IMR-90 (cell line): ENCODE results near the gene EIF2AK2. TPM values are rescaled to one million over a fixed set of nuclear protein-coding genes. Genes with fewer than 3 reads are reported as not detected.
A peak's percentile ranks its signal among the peaks of the same experiment; 100 is the strongest.

Source experiments
- ATAC-seq: fragments of 200-7000 bp; cut with Tn5 transposase; 2 replicates; pipeline ENCODE4 v1.9.1; 2020; ENCODE audit warnings: low read depth, mild to moderate bottlenecking, moderate library complexity
- BruUV-seq: library from RNA; stranded (reverse); fragments of 400-500 nt; replicated peaks from 2 replicates; lab custom pipeline; 2021; lab: Mats Ljungman, UMichigan
- CTCF ChIA-PET: fragments of 300-600 bp; formaldehyde crosslinking; extraction: SDS; loops from one replicate; lab custom pipeline; 2021; ENCODE audit warnings: antibody characterized with exemption; lab: Yijun Ruan, JAX
- POLR2A ChIA-PET: fragments of 300-600 bp; sonication (Branson Sonifier 250); formaldehyde crosslinking; loops from one replicate; lab custom pipeline; 2022; ENCODE audit warnings: antibody characterized with exemption; ENCODE audit not compliant: unreplicated experiment; lab: Charles Lee
- DNase-seq: peaks from one replicate; pipeline ENCODE4 v3.0.0; 2013
- H2AFZ ChIP-seq: replicated peaks from 2 replicates; pipeline ENCODE3; 2013; ENCODE audit warnings: low read length, mild to moderate bottlenecking; ENCODE audit not compliant: poor library complexity
- H2AK5ac ChIP-seq: 2 replicates; pipeline ENCODE4 v1.6.1; 2013; ENCODE audit warnings: low read depth, low read length, inconsistent platforms
- H2AK9ac ChIP-seq: replicated peaks from 2 replicates; pipeline ENCODE3; 2013; ENCODE audit warnings: mild to moderate bottlenecking, low read depth, low read length, moderate library complexity; ENCODE audit not compliant: poor library complexity
- H2BK120ac ChIP-seq: 2 replicates; pipeline ENCODE4 v1.6.1; 2013; ENCODE audit warnings: low read depth, low read length, inconsistent platforms
- H2BK15ac ChIP-seq: 3 replicates; pipeline ENCODE4 v1.6.1; 2013; ENCODE audit warnings: low read depth, low read length, inconsistent platforms
- H2BK20ac ChIP-seq: 2 replicates; pipeline ENCODE4 v1.6.1; 2013; ENCODE audit warnings: low read depth, mild to moderate bottlenecking, inconsistent platforms, low read length, moderate library complexity
- H2BK5ac ChIP-seq: 2 replicates; pipeline ENCODE4 v1.6.1; 2013; ENCODE audit warnings: mild to moderate bottlenecking, low read depth, low read length, inconsistent platforms; ENCODE audit not compliant: poor library complexity, severe bottlenecking
- H3K14ac ChIP-seq: replicated peaks from 2 replicates; pipeline ENCODE4 v1.6.1; 2013; ENCODE audit warnings: low read depth, low read length, inconsistent platforms
- H3K18ac ChIP-seq: 2 replicates; pipeline ENCODE4 v1.6.1; 2013; ENCODE audit warnings: low read depth, low read length, control low read depth
- H3K23ac ChIP-seq: 2 replicates; pipeline ENCODE4 v1.6.1; 2013; ENCODE audit warnings: low read depth, low read length, inconsistent platforms
- H3K27ac ChIP-seq: 2 replicates; pipeline ENCODE4 v1.5.1; 2013; ENCODE audit warnings: mild to moderate bottlenecking, control low read depth, low read length; ENCODE audit not compliant: insufficient read depth
- H3K27me3 ChIP-seq: 2 replicates; pipeline ENCODE4 v1.6.1; 2013; ENCODE audit warnings: low read length; ENCODE audit not compliant: control insufficient read depth, insufficient read depth
- H3K36me3 ChIP-seq: 2 replicates; pipeline ENCODE4 v1.6.1; 2013; ENCODE audit warnings: low read length, mixed read lengths; ENCODE audit not compliant: control insufficient read depth, insufficient read depth
- H3K4ac ChIP-seq: 2 replicates; pipeline ENCODE4 v1.6.1; 2013; ENCODE audit warnings: low read depth, low read length, inconsistent platforms
- H3K4me1 ChIP-seq: 2 replicates; pipeline ENCODE4 v1.6.1; 2013; ENCODE audit warnings: low read length, mixed read lengths; ENCODE audit not compliant: control insufficient read depth, insufficient read depth
- H3K4me2 ChIP-seq: 2 replicates; pipeline ENCODE4 v1.6.1; 2013; ENCODE audit warnings: low read depth, mild to moderate bottlenecking, control low read depth, low read length, moderate library complexity
- H3K4me3 ChIP-seq: 2 replicates; pipeline ENCODE4 v1.5.1; 2013; ENCODE audit warnings: low read depth, mild to moderate bottlenecking, control low read depth, low read length, moderate library complexity; ENCODE audit not compliant: insufficient read depth
- H3K56ac ChIP-seq: 2 replicates; pipeline ENCODE4 v1.6.1; 2013; ENCODE audit warnings: low read length, inconsistent platforms; ENCODE audit not compliant: insufficient read depth; ENCODE audit errors: extremely low read depth
- H3K79me1 ChIP-seq, 2 experiments: 2 replicates each; pipeline ENCODE4 v1.6.1; 2013; ENCODE audit warnings: low read length in 2 of 2, inconsistent platforms in 1 of 2, low read depth in 1 of 2
- H3K9ac ChIP-seq: 2 replicates; pipeline ENCODE4 v1.6.1; 2013; ENCODE audit warnings: low read depth, low read length, control low read depth
- H3K9me1 ChIP-seq: 2 replicates; pipeline ENCODE4 v1.6.1; 2013; ENCODE audit warnings: low read length, inconsistent platforms; ENCODE audit not compliant: insufficient read depth
- H3K9me3 ChIP-seq: 2 replicates; pipeline ENCODE4 v1.6.1; 2013; ENCODE audit warnings: low read length; ENCODE audit not compliant: control insufficient read depth, insufficient read depth
- H4K20me1 ChIP-seq: 2 replicates; pipeline ENCODE4 v1.6.1; 2013; ENCODE audit warnings: low read length, inconsistent platforms; ENCODE audit not compliant: insufficient read depth
- H4K5ac ChIP-seq: 2 replicates; pipeline ENCODE4 v1.6.1; 2013; ENCODE audit warnings: mild to moderate bottlenecking, low read depth, low read length, control low read depth
- H4K8ac ChIP-seq, 2 experiments: 2 replicates each; pipeline ENCODE4 v1.6.1; 2013; ENCODE audit warnings: low read depth in 2 of 2, low read length in 2 of 2, control low read depth in 1 of 2, inconsistent platforms in 1 of 2
- H4K91ac ChIP-seq: 2 replicates; pipeline ENCODE4 v1.6.1; 2013; ENCODE audit warnings: low read depth, low read length, inconsistent platforms; ENCODE audit not compliant: insufficient read depth
- CTCF ChIP-seq: conservative IDR thresholded peaks from 2 replicates; pipeline ENCODE4 v1.5.1; 2012; ENCODE audit warnings: mild to moderate bottlenecking, low read depth, low read length, improper control_type of control experiment
- WGBS, 2 experiments: methylation state at CpG; one replicate each; pipeline versions ENCODE4 v1.1.5 to v1.1.7; 2013; ENCODE audit warnings: missing lambda C conversion rate in 2 of 2; ENCODE audit not compliant: insufficient read length in 1 of 2; ENCODE audit errors: extremely low coverage in 2 of 2; 5-methylcytosine and 5-hydroxymethylcytosine counted together
- dilution Hi-C: fragments of 300-500 bp; cut with HindIII; formaldehyde crosslinking; loops from one replicate; pipeline ENCODE4 v1.14.3; 2018; ENCODE audit warnings: low sequenced_read_pairs; ENCODE audit not compliant: unreplicated experiment
- in situ Hi-C: fragments of 300-500 bp; cut with MboI; formaldehyde crosslinking; loops from 3 replicates; pipeline ENCODE4 v1.14.3; 2019; ENCODE audit warnings: low sequenced_read_pairs, inconsistent platforms, mixed read lengths
- intact Hi-C: fragments of 100-400 bp; cut with micrococcal nuclease; formaldehyde crosslinking; loops from 2 replicates; pipeline ENCODE4 v1.10.0; 2022
- polyA plus RNA-seq, 3 experiments: library from polyadenylated mRNA; depleted of rRNA; stranded (reverse); fragments of >200 nt; gene quantifications; 2 replicates each; pipeline ENCODE4 v1.2.3, GENCODE V29; 2012; ENCODE audit warnings: low replicate concordance in 1 of 3
- total RNA-seq: library from RNA; depleted of rRNA; stranded (reverse); fragments of >200 nt; gene quantifications from 2 replicates; pipeline ENCODE4 v1.2.3, GENCODE V29; 2012

The EIF2AK2 gene
- total and polyA plus RNA-seq, 2 of the 4 experiments (the other 2 are of a cell fraction): 10.2 to 16.8 TPM

- H4K5ac ChIP-seq: no peak overlapping the region
- no peak overlapping the region for H3K9ac ChIP-seq
- no peak overlapping the region for H3K23ac ChIP-seq
- H4K91ac ChIP-seq: no peak overlapping the region
- H2AK9ac ChIP-seq: no peak overlapping the region
- BruUV-seq: no TSS peak
- 100% methylated on average over 1 of the region's 2 CpGs; no CpG with 5 or more reads in 1 of the 2 experiments for WGBS, 2 experiments
- no peak overlapping the region for H3K4me3 ChIP-seq
- H3K18ac ChIP-seq: no peak overlapping the region
- H4K8ac ChIP-seq: no peak overlapping the region
- no peaks in the 10 kb centered on the region for H3K27me3 ChIP-seq
- ATAC-seq: no peak
- dilution Hi-C loops (no loop called here), intact Hi-C loops (no loop called here), in situ Hi-C loops (no loop called here)
- no peaks in the 10 kb centered on the region for H3K9me3 ChIP-seq
- no peak overlapping the region for H2BK5ac ChIP-seq
- H3K9me1 ChIP-seq: no peaks in the 10 kb centered on the region
- H2AFZ ChIP-seq: no peak overlapping the region
- peaks cover 1% of the 10 kb centered on the region; the same call in 1 of the 2 replicates for H3K4me1 ChIP-seq
- H3K4me2 ChIP-seq: no peak overlapping the region
- H2AK5ac ChIP-seq: no peak overlapping the region
- DNase-seq: peak; percentile 10
- no peak overlapping the region for H2BK15ac ChIP-seq
- no peaks in the 10 kb centered on the region for H4K20me1 ChIP-seq
- ChIA-PET POLR2A (no interaction called here), CTCF (no interaction called here)
- no peak for TF ChIP-seq CTCF
- peaks cover 18 to 49% of the 10 kb centered on the region in 2 experiments for H3K79me1 ChIP-seq
- no peak overlapping the region for H3K56ac ChIP-seq
- H3K27ac ChIP-seq: no peak overlapping the region
- no peak overlapping the region for H3K14ac ChIP-seq
- H2BK20ac ChIP-seq: no peak overlapping the region
- H2BK120ac ChIP-seq: no peak overlapping the region
- H3K4ac ChIP-seq: no peak overlapping the region
- peaks cover 6% of the 10 kb centered on the region for H3K36me3 ChIP-seq
Observed at GRCh38 chr2:37080266-37080665, 76.5 kb downstream of the EIF2AK2 start.
